GM23248 (cell line): ENCODE measurements around the gene TMCC1. TPM values are rescaled to one million over a fixed set of nuclear protein-coding genes. Genes with fewer than 3 reads are reported as not detected.
"Not testable (repeated sequence)": the region's sequence is repeated elsewhere in the genome, so short reads cannot be mapped to it uniquely, and the experiment has no call there.

Source experiments
- DNase-seq: peaks from one replicate; pipeline ENCODE4 v3.0.0-alpha.2; 2015
- H2AFZ ChIP-seq: fragments of 200-600 bp; sonication (generic); 2 replicates; pipeline ENCODE4 v1.6.1; 2016; ENCODE audit warnings: antibody characterized with exemption
- H3F3A ChIP-seq: fragments of 200-600 bp; sonication (generic); 2 replicates; pipeline ENCODE4 v1.6.1; 2016; ENCODE audit warnings: mild to moderate bottlenecking, antibody characterized with exemption, mixed run types; ENCODE audit not compliant: insufficient read depth
- H3K27ac ChIP-seq: fragments of 200-600 bp; sonication (generic); 2 replicates; pipeline ENCODE4 v1.5.1; 2016; ENCODE audit warnings: mild to moderate bottlenecking
- H3K27me3 ChIP-seq: fragments of 200-600 bp; sonication (generic); replicated peaks from 2 replicates; pipeline ENCODE4 v1.6.1; 2016; ENCODE audit warnings: mild to moderate bottlenecking; ENCODE audit not compliant: insufficient read depth
- H3K36me3 ChIP-seq: fragments of 200-600 bp; sonication (generic); 2 replicates; pipeline ENCODE4 v1.6.1; 2016; ENCODE audit warnings: low read depth, mild to moderate bottlenecking
- H3K4me1 ChIP-seq: fragments of 200-600 bp; sonication (generic); 2 replicates; pipeline ENCODE4 v1.6.1; 2016; ENCODE audit warnings: mild to moderate bottlenecking; ENCODE audit not compliant: insufficient read depth
- H3K4me2 ChIP-seq: fragments of 200-600 bp; sonication (generic); one replicate; pipeline ENCODE4 v1.6.1; 2016; ENCODE audit warnings: mild to moderate bottlenecking; ENCODE audit not compliant: unreplicated experiment
- H3K4me3 ChIP-seq: fragments of 200-600 bp; sonication (generic); 2 replicates; pipeline ENCODE4 v1.5.1; 2016; ENCODE audit warnings: mild to moderate bottlenecking
- H3K79me2 ChIP-seq: fragments of 200-600 bp; sonication (generic); 2 replicates; pipeline ENCODE4 v1.6.1; 2016; ENCODE audit warnings: mild to moderate bottlenecking; ENCODE audit not compliant: insufficient read depth
- H3K9ac ChIP-seq: fragments of 200-600 bp; sonication (generic); 2 replicates; pipeline ENCODE4 v1.6.1; 2016; ENCODE audit warnings: mild to moderate bottlenecking
- H3K9me2 ChIP-seq: fragments of 200-600 bp; sonication (generic); 2 replicates; pipeline ENCODE4 v1.6.1; 2016; ENCODE audit warnings: mixed run types, mild to moderate bottlenecking, moderate library complexity; ENCODE audit not compliant: insufficient read depth
- H3K9me3 ChIP-seq: fragments of 200-600 bp; sonication (generic); one replicate; pipeline ENCODE4 v1.6.1; 2017; ENCODE audit warnings: low read depth
- H4K20me1 ChIP-seq: fragments of 200-600 bp; sonication (generic); 2 replicates; pipeline ENCODE4 v1.6.0; 2016; ENCODE audit not compliant: insufficient read depth
- EZH2 ChIP-seq: fragments of 200-600 bp; sonication (generic); IDR thresholded peaks from 2 replicates; pipeline ENCODE4 v1.6.1; 2018; ENCODE audit warnings: antibody characterized with exemption, mild to moderate bottlenecking; ENCODE audit not compliant: insufficient read depth, poor library complexity, severe bottlenecking
- EZH2phosphoT487 ChIP-seq: fragments of 200-600 bp; sonication (generic); IDR thresholded peaks from 2 replicates; pipeline ENCODE4 v1.6.1; 2018; ENCODE audit warnings: antibody characterized with exemption, moderate library complexity, mild to moderate bottlenecking, low read depth; ENCODE audit not compliant: insufficient read depth
- WGBS, 2 experiments: methylation state at CpG; one replicate each; pipeline ENCODE4 v1.1.6; 2015 to 2017; ENCODE audit warnings: low lambda C conversion rate in 2 of 2, low coverage in 1 of 2; ENCODE audit errors: missing lambda C conversion rate in 2 of 2; 5-methylcytosine and 5-hydroxymethylcytosine counted together
- in situ Hi-C: fragments of 300-500 bp; cut with MboI; formaldehyde crosslinking; loops from 2 replicates; pipeline ENCODE4 v1.15.0; 2020
- polyA plus RNA-seq: library from polyadenylated mRNA; unstranded; fragments of >200 nt; fragmentation: Nextera tagmentation; extraction: Ambion mirVana; gene quantifications from 2 replicates; pipeline ENCODE4 v1.2.1, GENCODE V29; 2016
- total RNA-seq: library from RNA; depleted of rRNA; stranded (reverse); fragments of >200 nt; shearing (Covaris generic); gene quantifications from 2 replicates; pipeline ENCODE4 v1.2.3, GENCODE V29; 2014

TMCC1 gene
- total and polyA plus RNA-seq, 2 experiments from 2014 or later: 4.0 to 11.1 TPM

DNA sequence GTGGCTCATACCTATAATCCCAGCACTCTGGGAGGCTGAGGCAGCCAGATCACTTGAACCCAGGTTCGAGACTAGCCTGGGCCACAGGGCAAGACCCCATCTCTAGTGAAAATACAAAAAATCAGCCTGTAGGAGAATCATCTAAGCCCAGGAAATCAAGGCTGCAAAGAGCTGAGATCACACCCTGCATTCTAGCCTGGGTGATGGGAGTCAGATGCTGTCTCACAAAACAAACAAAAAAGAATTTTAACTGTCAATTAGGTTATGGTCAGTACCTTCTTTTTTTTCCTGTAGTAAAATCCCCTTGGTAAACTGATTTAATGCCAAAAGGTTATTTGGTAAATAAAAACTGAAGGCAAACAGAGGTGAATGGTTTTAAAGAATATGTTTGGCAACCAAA lies 29.0 kb downstream of the TMCC1 start:
- in situ Hi-C loops: no loop called here
- no peaks in the 10 kb centered on the region for H3F3A ChIP-seq
- peaks cover 47% of the 10 kb centered on the region for H3K79me2 ChIP-seq
- no peaks in the 10 kb centered on the region for H3K27me3 ChIP-seq
- H3K9me2 ChIP-seq: no peaks in the 10 kb centered on the region
- 96 to 100% methylated on average over 1 of the region's 1 CpG for WGBS, 2 experiments
- H3K27ac ChIP-seq: no peak overlapping the region
- H3K4me2 ChIP-seq: no peak overlapping the region
- no peak overlapping the region for H3K4me3 ChIP-seq
- H3K36me3 ChIP-seq: no peaks in the 10 kb centered on the region
- no peaks in the 10 kb centered on the region for H4K20me1 ChIP-seq
- H3K4me1 ChIP-seq: no peaks in the 10 kb centered on the region
- TF ChIP-seq EZH2 (no peak), EZH2phosphoT487 (no peak)
- H3K9ac ChIP-seq: no peak overlapping the region
- no peak for DNase-seq
- no peak overlapping the region for H2AFZ ChIP-seq
- no peaks in the 10 kb centered on the region for H3K9me3 ChIP-seq

- Histone ChIP-seq H4K20me1 (no peaks in the 10 kb centered on the region), H3K4me1 (peaks cover 19% of the 10 kb centered on the region), H3K36me3 (no peaks in the 10 kb centered on the region), H2AFZ (no peak overlapping the region), H3K27ac (no peak overlapping the region), H3F3A (peaks cover 24% of the 10 kb centered on the region), H3K4me3 (no peak overlapping the region), H3K9ac (no peak overlapping the region), H3K79me2 (peaks cover 69% of the 10 kb centered on the region), H3K27me3 (no peaks in the 10 kb centered on the region), H3K9me2 (no peaks in the 10 kb centered on the region; the same call in 1 of the 2 replicates), H3K9me3 (no peaks in the 10 kb centered on the region), H3K4me2 (no peak overlapping the region)
- TF ChIP-seq EZH2phosphoT487: no peak
- no peak for TF ChIP-seq EZH2
- 97 to 100% methylated on average over 4 of the region's 4 CpGs for WGBS, 2 experiments
- in situ Hi-C loops: no loop called here
- no peak for DNase-seq
These were observed 34.2 kb downstream of the TMCC1 start for GRCh38 chr3:129859272-129859671.

- no peak overlapping the region for H3K9ac ChIP-seq
- no peak overlapping the region for H3K27ac ChIP-seq
- TF ChIP-seq EZH2: no peak
- TF ChIP-seq EZH2phosphoT487: no peak
- H3K36me3 ChIP-seq: 0 out of 2 replicates have a peak, but pooled peaks cover 4% of the 10 kb centered on the region
- no peak for DNase-seq
- H3K27me3 ChIP-seq: no peaks in the 10 kb centered on the region
- H3F3A ChIP-seq: peaks cover 24% of the 10 kb centered on the region
- H3K4me1 ChIP-seq: peaks cover 19% of the 10 kb centered on the region
- no peaks in the 10 kb centered on the region; the same call in 1 of the 2 replicates for H3K9me2 ChIP-seq
- WGBS, 2 experiments: 100% methylated on average over 1 of the region's 1 CpG
- no peaks in the 10 kb centered on the region for H3K9me3 ChIP-seq
- no peak overlapping the region for H3K4me2 ChIP-seq
- H3K4me3 ChIP-seq: no peak overlapping the region
- in situ Hi-C loops: no loop called here
- H2AFZ ChIP-seq: no peak overlapping the region
- peaks cover 71% of the 10 kb centered on the region for H3K79me2 ChIP-seq
- H4K20me1 ChIP-seq: no peaks in the 10 kb centered on the region
These were observed 35.6 kb downstream of the TMCC1 start for GRCh38 chr3:129857899-129858298.

DNA sequence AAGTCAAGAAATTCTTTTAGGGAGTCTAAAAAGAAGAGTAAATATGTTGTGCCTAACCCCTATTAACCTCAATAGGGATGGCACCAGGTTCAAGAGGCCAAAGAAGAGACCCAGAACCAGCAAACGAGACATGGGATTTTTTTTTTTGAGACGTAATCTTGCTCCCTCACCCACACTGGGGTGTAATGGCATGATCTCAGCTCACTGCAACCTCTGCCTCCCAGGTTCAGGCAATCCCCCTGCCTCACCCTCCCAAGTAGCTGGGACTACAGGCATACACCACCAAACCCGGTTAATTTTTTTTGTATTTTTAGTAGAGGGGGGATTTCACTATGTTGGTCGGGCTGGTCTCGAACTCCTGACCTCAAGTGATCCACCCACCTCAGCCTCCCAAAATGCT lies 36.7 kb downstream of the TMCC1 start:
- H3K4me3 ChIP-seq, H2AFZ ChIP-seq, H3K9me3 ChIP-seq, H4K20me1 ChIP-seq, H3K36me3 ChIP-seq, H3K4me2 ChIP-seq, H3K27me3 ChIP-seq, in situ Hi-C loops, DNase-seq, H3K9me2 ChIP-seq, H3K9ac ChIP-seq: not testable (repeated sequence)
- Histone ChIP-seq H3K4me1 (peaks cover 19% of the 10 kb centered on the region), H3F3A (peaks cover 24% of the 10 kb centered on the region), H3K79me2 (peaks cover 73% of the 10 kb centered on the region), H3K27ac (peak overlapping the region; percentile 84; the same call in 1 of the 2 replicates)
- WGBS, 2 experiments: 57 to 60% methylated on average over 5 of the region's 5 CpGs
